Measurements from ENCODE around the gene DCP2.
"Not testable (repeated sequence)": the region's sequence is repeated elsewhere in the genome, so short reads cannot be mapped to it uniquely, and the experiment has no call there.

The DCP2 gene

GRCh38 chr5:112976432-112977309 lies at the start of gene DCP2:
DCP2 (plus strand) TSS chr5:112976798; CDS start chr5:112976934, 136 bp downstream.
- peak; percentile 99 for DNase-seq (ENCODE audit: low read depth)

GRCh38 chr5:112929336-112930081 lies 47.1 kb upstream of the DCP2 start:
- no peak for DNase-seq (ENCODE audit: low read depth)

GRCh38 chr5:112930082-112930344 lies 46.6 kb upstream of the DCP2 start:
- no peak for DNase-seq (ENCODE audit: low read depth)

- peak; percentile 29 for DNase-seq (ENCODE audit: low read depth)
Observed at GRCh38 chr5:112931473-112931872, 45.1 kb upstream of the DCP2 start.

- DNase-seq (ENCODE audit: low read depth): no peak
Observed at GRCh38 chr5:112933105-112933504, 43.5 kb upstream of the DCP2 start.

GRCh38 chr5:112933651-112934365 lies 42.8 kb upstream of the DCP2 start:
- peak; percentile 90 for DNase-seq (ENCODE audit: low read depth)

GRCh38 chr5:112934366-112934663 lies 42.3 kb upstream of the DCP2 start:
- no peak for DNase-seq (ENCODE audit: low read depth)

- peak; percentile 59 for DNase-seq (ENCODE audit: low read depth)
Observed at GRCh38 chr5:112935675-112936074, 40.9 kb upstream of the DCP2 start.

GRCh38 chr5:112938286-112938685 lies 38.3 kb upstream of the DCP2 start:
- no peak for DNase-seq (ENCODE audit: low read depth)

- no peak for DNase-seq (ENCODE audit: low read depth)
Observed at GRCh38 chr5:112940670-112941069, 35.9 kb upstream of the DCP2 start.

- no peak for DNase-seq (ENCODE audit: low read depth)
Observed at GRCh38 chr5:112948458-112948857, 28.1 kb upstream of the DCP2 start.

GRCh38 chr5:112951124-112951702 lies 25.4 kb upstream of the DCP2 start:
- DNase-seq (ENCODE audit: low read depth): no peak

- DNase-seq (ENCODE audit: low read depth): no peak
Observed at GRCh38 chr5:112956606-112957005, 20.0 kb upstream of the DCP2 start.

GRCh38 chr5:112957036-112957808 lies 19.4 kb upstream of the DCP2 start:
- no peak for DNase-seq (ENCODE audit: low read depth)

- DNase-seq (ENCODE audit: low read depth): peak; percentile 97
Observed at GRCh38 chr5:112958093-112959088, 18.2 kb upstream of the DCP2 start.

GRCh38 chr5:112959872-112960271 lies 16.7 kb upstream of the DCP2 start:
- peak; percentile 79 for DNase-seq (ENCODE audit: low read depth)

GRCh38 chr5:112960315-112960714 lies 16.3 kb upstream of the DCP2 start:
- no peak for DNase-seq (ENCODE audit: low read depth)

- DNase-seq (ENCODE audit: low read depth): no peak
Observed at GRCh38 chr5:112960863-112961504, 15.6 kb upstream of the DCP2 start.

- DNase-seq (ENCODE audit: low read depth): not testable (repeated sequence)
Observed at GRCh38 chr5:112963374-112963733, 13.2 kb upstream of the DCP2 start.

GRCh38 chr5:112965733-112966306 lies 10.8 kb upstream of the DCP2 start:
- no peak for DNase-seq (ENCODE audit: low read depth)

Data from EH (cell line).